Esophagus muscularis mucosa (tissue), 4 donors: ENCODE data around the gene NTSR1. TPM values are rescaled to one million over a fixed set of nuclear protein-coding genes. Genes with fewer than 3 reads are reported as not detected.
"Not testable (repeated sequence)": the region's sequence is repeated elsewhere in the genome, so short reads cannot be mapped to it uniquely, and the experiment has no call there.

Experiments
- DNase-seq: peaks from one replicate; pipeline ENCODE4 v3.0.0-alpha.2; 2017; ENCODE audit errors: extremely low spot score
- H3K27ac ChIP-seq, 4 donors: fragments of 200-600 bp; sonication (generic); replicated peaks in 1 of 4; 1 replicate in 3 of 4; 2 replicates in 1 of 4; pipeline ENCODE4 v1.5.1; 2016 to 2019; ENCODE audit warnings: mild to moderate bottlenecking in 1 of 4
- H3K27me3 ChIP-seq, 4 donors: fragments of 200-600 bp; sonication (generic); one replicate each; pipeline versions ENCODE4 v1.5.1 to v1.6.0; 2016 to 2019
- H3K36me3 ChIP-seq, 4 donors: fragments of 200-600 bp; sonication (generic); one replicate each; pipeline ENCODE4 v1.5.1; 2016 to 2019
- H3K4me1 ChIP-seq, 4 donors: fragments of 200-600 bp; sonication (generic); one replicate each; pipeline ENCODE4 v1.5.1; 2016 to 2019
- H3K4me3 ChIP-seq, 4 donors: fragments of 200-600 bp; sonication (generic); 1 replicate in 2 of 4; 2 replicates in 2 of 4; pipeline ENCODE4 v1.5.1; 2016 to 2019; ENCODE audit warnings: mild to moderate bottlenecking in 4 of 4, moderate library complexity in 1 of 4
- H3K9me3 ChIP-seq, 4 donors: fragments of 200-600 bp; sonication (generic); 1 replicate in 3 of 4; 2 replicates in 1 of 4; pipeline ENCODE4 v1.5.1; 2016 to 2019
- CTCF ChIP-seq, 3 experiments: fragments of 200-600 bp in 2 of 3; fragments of 450-650 bp in 1 of 3; sonication (generic) in 2 of 3; IDR thresholded peaks; one replicate each; pipeline ENCODE4 v1.5.1; 2017 to 2019; ENCODE audit warnings: antibody characterized with exemption in 3 of 3, mild to moderate bottlenecking in 2 of 3, moderate library complexity in 1 of 3
- EP300 ChIP-seq: sonication (generic); formaldehyde crosslinking; IDR thresholded peaks from one replicate; pipeline ENCODE4 v1.6.1; 2017; ENCODE audit warnings: antibody characterized with exemption
- POLR2A ChIP-seq: fragments of 450-650 bp; IDR thresholded peaks from one replicate; pipeline ENCODE4 v1.6.1; 2017; ENCODE audit warnings: antibody characterized with exemption, moderate library complexity, mild to moderate bottlenecking, low read depth
- POLR2AphosphoS5 ChIP-seq, 2 donors: sonication (generic); formaldehyde crosslinking; IDR thresholded peaks; one replicate each; pipeline ENCODE4 v1.6.1; 2017; ENCODE audit warnings: antibody characterized with exemption in 2 of 2
- WGBS: methylation state at CpG from one replicate; pipeline ENCODE4 v1.1.5; 2018; 5-methylcytosine and 5-hydroxymethylcytosine counted together
- intact Hi-C: fragments of 100-400 bp; cut with DNase I; formaldehyde crosslinking; loops from one replicate; pipeline ENCODE4 v1.15.1; 2023
- total RNA-seq, 4 donors: library from RNA; depleted of rRNA; stranded (reverse); fragments of >200 nt; gene quantifications; one replicate each; pipeline versions ENCODE4 v1.1.0 to v1.2.1, GENCODE V29; 2016

Gene NTSR1
- total RNA-seq, 4 donors from 2014 or later, result 0.42 to 1.6 (median 0.80) TPM

GRCh38 chr20:62677678-62678077, 31.0 kb upstream of the NTSR1 start:
- peaks cover 0 to 65% (median 9%) of the 10 kb centered on the region in 4 donors for H3K27me3 ChIP-seq

GRCh38 chr20:62678553-62678952, 30.1 kb upstream of the NTSR1 start:
- Histone ChIP-seq H3K4me1 (no peaks in the 10 kb centered on the region), H3K27ac (no peak overlapping the region), H3K4me3 (no peak overlapping the region), H3K27me3 (peaks cover 0 to 71% (median 9%) of the 10 kb centered on the region in 4 donors), H3K9me3 (peaks cover 0 to 12% (median 10%) of the 10 kb centered on the region in 4 donors), H3K36me3 (no peaks in the 10 kb centered on the region)
- intact Hi-C loops, result no loop called here
- no peak for DNase-seq
- TF ChIP-seq CTCF (IDR thresholded peaks at IDR 0.05) (no peak), EP300 (no peak), POLR2AphosphoS5 (IDR thresholded peaks at IDR 0.05) (no peak), POLR2A (no peak)
- 44% methylated on average over 8 of the region's 9 CpGs for WGBS

More at GRCh38 chr20:62677678-62678077, 31.0 kb upstream of the NTSR1 start:
- WGBS, result 89% methylated on average over 5 of the region's 10 CpGs
- H3K9me3 ChIP-seq, result peaks cover 0 to 12% (median 10%) of the 10 kb centered on the region in 4 donors
- intact Hi-C loops, result no loop called here
- peaks cover 0 to 2% (median 0%) of the 10 kb centered on the region in 4 donors for H3K36me3 ChIP-seq
- H3K4me3 ChIP-seq, result no peak overlapping the region
- H3K4me1 ChIP-seq, result no peaks in the 10 kb centered on the region
- TF ChIP-seq POLR2AphosphoS5 (IDR thresholded peaks at IDR 0.05) (no peak), POLR2A (no peak), CTCF (IDR thresholded peaks at IDR 0.05) (no peak), EP300 (no peak)
- H3K27ac ChIP-seq, result no peak overlapping the region
- no peak for DNase-seq

GRCh38 chr20:62679978-62680589, 28.6 kb upstream of the NTSR1 start:
- peaks cover 0 to 12% (median 10%) of the 10 kb centered on the region in 4 donors for H3K9me3 ChIP-seq
- WGBS, result 94% methylated on average over 11 of the region's 11 CpGs
- H3K27me3 ChIP-seq, result peaks cover 0 to 70% (median 5%) of the 10 kb centered on the region in 4 donors
- no peak overlapping the region for H3K4me3 ChIP-seq
- H3K27ac ChIP-seq, result no peak overlapping the region
- H3K36me3 ChIP-seq, result no peaks in the 10 kb centered on the region
- intact Hi-C loops, result no loop called here
- TF ChIP-seq POLR2A, result no peak
- no peak for TF ChIP-seq CTCF (IDR thresholded peaks at IDR 0.05)
- no peak for TF ChIP-seq POLR2AphosphoS5 (IDR thresholded peaks at IDR 0.05)
- TF ChIP-seq EP300, result no peak
- no peaks in the 10 kb centered on the region for H3K4me1 ChIP-seq
- no peak for DNase-seq

- no peak overlapping the region for H3K4me3 ChIP-seq
- intact Hi-C loops, result no loop called here
- peaks cover 0 to under 1% (median 0%) of the 10 kb centered on the region in 4 donors for H3K4me1 ChIP-seq
- H3K27ac ChIP-seq, result no peak overlapping the region
- H3K27me3 ChIP-seq, result peaks cover 0 to 84% (median 2%) of the 10 kb centered on the region in 4 donors
- 84% methylated on average over 23 of the region's 30 CpGs for WGBS
- peaks cover 0 to 12% (median 10%) of the 10 kb centered on the region in 4 donors for H3K9me3 ChIP-seq
- TF ChIP-seq POLR2A, result no peak
- no peak for TF ChIP-seq POLR2AphosphoS5 (IDR thresholded peaks at IDR 0.05)
- TF ChIP-seq CTCF (IDR thresholded peaks at IDR 0.05), result no peak
- no peak for TF ChIP-seq EP300
- H3K36me3 ChIP-seq, result no peaks in the 10 kb centered on the region
- DNase-seq, result no peak
Observed at GRCh38 chr20:62682912-62683517, 25.6 kb upstream of the NTSR1 start.

- Histone ChIP-seq H3K9me3 (peaks cover 0 to 12% (median 10%) of the 10 kb centered on the region in 4 donors), H3K27me3 (peaks cover 0 to 87% (median 2%) of the 10 kb centered on the region in 4 donors)
- intact Hi-C loops, H3K4me1 ChIP-seq, H3K4me3 ChIP-seq, DNase-seq, H3K27ac ChIP-seq, H3K36me3 ChIP-seq: not testable (repeated sequence)
- 93% methylated on average over 48 of the region's 52 CpGs for WGBS
Observed at GRCh38 chr20:62683660-62684322, 24.8 kb upstream of the NTSR1 start.
